GM21515 (cell line): Measurements from ENCODE around the gene ARL17B.
"Not testable (repeated sequence)": the region's sequence is repeated elsewhere in the genome, so short reads cannot be mapped to it uniquely, and the experiment has no call there.

Experiments used
- ATAC-seq: cut with Tn5 transposase; IDR thresholded peaks from one replicate; pipeline ENCODE4 v1.9.1; 2021; ENCODE audit not compliant: unreplicated experiment

Gene ARL17B

GRCh38 chr17:46290906-46291546 is 70.5 kb downstream of the ARL17B start:
- ATAC-seq = peak; percentile 96

- not testable (repeated sequence) for ATAC-seq
These were observed 74.0 kb downstream of the ARL17B start for GRCh38 chr17:46287587-46287986.

- not testable (repeated sequence) for ATAC-seq
These were observed 74.8 kb downstream of the ARL17B start for GRCh38 chr17:46286764-46287221.

- not testable (repeated sequence) for ATAC-seq
These were observed 76.1 kb downstream of the ARL17B start for GRCh38 chr17:46285500-46285899.

- not testable (repeated sequence) for ATAC-seq
These were observed 77.1 kb downstream of the ARL17B start for GRCh38 chr17:46284467-46284866.

GRCh38 chr17:46282635-46283034 is 78.9 kb downstream of the ARL17B start:
- not testable (repeated sequence) for ATAC-seq

- not testable (repeated sequence) for ATAC-seq
These were observed 80.2 kb downstream of the ARL17B start for GRCh38 chr17:46281336-46281735.

GRCh38 chr17:46276728-46277479 is 84.7 kb downstream of the ARL17B start:
- not testable (repeated sequence) for ATAC-seq

- no peak for ATAC-seq
These were observed 87.3 kb downstream of the ARL17B start for GRCh38 chr17:46274238-46274637.

- no peak for ATAC-seq
These were observed 87.9 kb downstream of the ARL17B start for GRCh38 chr17:46273541-46274236.

GRCh38 chr17:46270032-46270431 is 91.5 kb downstream of the ARL17B start:
- ATAC-seq = no peak

GRCh38 chr17:46266656-46267544 is 94.7 kb downstream of the ARL17B start:
- ATAC-seq = peak; percentile 60

GRCh38 chr17:46266063-46266655 is 95.4 kb downstream of the ARL17B start:
- peak; percentile 21 for ATAC-seq

- no peak for ATAC-seq
These were observed 96.9 kb downstream of the ARL17B start for GRCh38 chr17:46264456-46265198.

- ATAC-seq = no peak
These were observed 99.3 kb downstream of the ARL17B start for GRCh38 chr17:46262271-46262670.

GRCh38 chr17:46259845-46260661 is 101.5 kb downstream of the ARL17B start:
- ATAC-seq = not testable (repeated sequence)

- not testable (repeated sequence) for ATAC-seq
These were observed 105.2 kb downstream of the ARL17B start for GRCh38 chr17:46256369-46256768.

- not testable (repeated sequence) for ATAC-seq
These were observed 107.4 kb downstream of the ARL17B start for GRCh38 chr17:46254215-46254614.

- ATAC-seq = not testable (repeated sequence)
These were observed 107.8 kb downstream of the ARL17B start for GRCh38 chr17:46253722-46254121.
